Right lobe of liver (tissue), 4 donors: ENCODE data around the gene ULK4.

Source experiments
- POLR2A ChIP-seq: fragments of 450-650 bp; IDR thresholded peaks from one replicate; pipeline ENCODE4 v1.6.1; 2017; ENCODE audit warnings: antibody characterized with exemption, mild to moderate bottlenecking
- TF ChIP-seq, protein P1 (sequence below), 4 donors: fragments of 200-600 bp in 3 of 4; fragments of 450-650 bp in 1 of 4; IDR thresholded peaks; one replicate each; pipeline versions ENCODE4 v1.5.1 to v1.8.0; 2016 to 2022; ENCODE audit warnings: antibody characterized with exemption in 4 of 4, mild to moderate bottlenecking in 2 of 4
- donor health status: DM: no; HTN: no; CAD: no.
- donor health status: DM: no; HTN: no; CAD: no.
- donor health status: DM: no; HTN: yes; CAD: no.

DNA sequence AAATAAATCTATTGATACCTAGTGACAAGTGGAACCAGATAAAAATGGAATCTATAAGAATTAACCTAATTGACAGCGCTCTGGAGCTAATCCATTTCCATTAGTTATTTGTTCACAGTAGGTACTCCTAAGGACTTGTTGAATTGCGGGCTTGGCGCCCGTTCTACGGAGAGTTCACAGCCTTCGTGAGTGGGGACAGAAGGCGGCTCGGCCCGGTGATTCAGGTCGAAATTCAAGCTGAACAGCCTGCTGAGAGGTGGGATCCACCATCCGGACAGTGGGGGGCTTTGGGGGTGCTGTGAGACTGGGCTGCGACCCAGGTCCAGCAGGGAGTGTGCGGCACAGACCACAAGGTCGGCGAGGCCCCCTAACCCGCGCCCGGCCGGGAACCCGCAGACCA lies 763.4 kb downstream of the ULK4 start:
- TF ChIP-seq, protein P1, sequence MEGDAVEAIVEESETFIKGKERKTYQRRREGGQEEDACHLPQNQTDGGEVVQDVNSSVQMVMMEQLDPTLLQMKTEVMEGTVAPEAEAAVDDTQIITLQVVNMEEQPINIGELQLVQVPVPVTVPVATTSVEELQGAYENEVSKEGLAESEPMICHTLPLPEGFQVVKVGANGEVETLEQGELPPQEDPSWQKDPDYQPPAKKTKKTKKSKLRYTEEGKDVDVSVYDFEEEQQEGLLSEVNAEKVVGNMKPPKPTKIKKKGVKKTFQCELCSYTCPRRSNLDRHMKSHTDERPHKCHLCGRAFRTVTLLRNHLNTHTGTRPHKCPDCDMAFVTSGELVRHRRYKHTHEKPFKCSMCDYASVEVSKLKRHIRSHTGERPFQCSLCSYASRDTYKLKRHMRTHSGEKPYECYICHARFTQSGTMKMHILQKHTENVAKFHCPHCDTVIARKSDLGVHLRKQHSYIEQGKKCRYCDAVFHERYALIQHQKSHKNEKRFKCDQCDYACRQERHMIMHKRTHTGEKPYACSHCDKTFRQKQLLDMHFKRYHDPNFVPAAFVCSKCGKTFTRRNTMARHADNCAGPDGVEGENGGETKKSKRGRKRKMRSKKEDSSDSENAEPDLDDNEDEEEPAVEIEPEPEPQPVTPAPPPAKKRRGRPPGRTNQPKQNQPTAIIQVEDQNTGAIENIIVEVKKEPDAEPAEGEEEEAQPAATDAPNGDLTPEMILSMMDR (IDR thresholded peaks at IDR 0.05): no peak
- TF ChIP-seq POLR2A: no peak
